Testis (tissue), 3 donors: ENCODE measurements around the gene GDF11. TPM values are rescaled to one million over a fixed set of nuclear protein-coding genes. Genes with fewer than 3 reads are reported as not detected.
A peak's percentile ranks its signal among the peaks of the same experiment; 100 is the strongest.

Source experiments
- DNase-seq: peaks from one replicate; pipeline ENCODE4 v3.0.0-alpha.2; 2019
- H3K27ac ChIP-seq, 2 donors: fragments of 200-600 bp; sonication (generic); one replicate each; pipeline ENCODE4 v1.5.1; 2019
- H3K27me3 ChIP-seq: fragments of 200-600 bp; sonication (generic); one replicate; pipeline ENCODE4 v1.5.1; 2019
- H3K36me3 ChIP-seq: fragments of 200-600 bp; sonication (generic); one replicate; pipeline ENCODE4 v1.5.1; 2017; ENCODE audit warnings: low read depth; ENCODE audit errors: missing control alignments
- H3K4me1 ChIP-seq: fragments of 200-600 bp; sonication (generic); one replicate; pipeline ENCODE4 v1.5.1; 2019
- H3K4me3 ChIP-seq, 2 donors: fragments of 200-600 bp; sonication (generic); one replicate each; pipeline ENCODE4 v1.5.1; 2017 to 2019
- H3K9me3 ChIP-seq: fragments of 200-600 bp; sonication (generic); one replicate; pipeline ENCODE4 v1.5.1; 2017
- POLR2A ChIP-seq: fragments of 450-650 bp; IDR thresholded peaks from one replicate; pipeline ENCODE4 v1.6.1; 2017; ENCODE audit warnings: antibody characterized with exemption, mild to moderate bottlenecking, moderate library complexity
- WGBS, 2 donors: methylation state at CpG; one replicate each; pipeline ENCODE4 v1.1.5; 2018; 5-methylcytosine and 5-hydroxymethylcytosine counted together
- intact Hi-C: fragments of 100-400 bp; cut with DNase I; formaldehyde crosslinking; loops from one replicate; pipeline ENCODE4 v1.15.1; 2023; ENCODE audit warnings: low total_unique reads
- polyA plus RNA-seq: library from polyadenylated mRNA; stranded (reverse); fragments of 350-450 nt; fragmentation: Illumina TruSeq; extraction: RNeasy Lipid Tissue Mini Kit (QIAGEN cat#74804); gene quantifications from one replicate; pipeline ENCODE4 v1.2.3, GENCODE V29; 2014; ENCODE audit warnings: low read depth, low replicate concordance; ENCODE audit not compliant: insufficient read depth
- total RNA-seq, 2 donors: library from RNA; depleted of rRNA; stranded (reverse); fragments of >200 nt; gene quantifications; one replicate each; pipeline ENCODE4 v1.2.3, GENCODE V29; 2016
- TF ChIP-seq, protein P1 (sequence below), 3 experiments: fragments of 450-650 bp in 2 of 3; fragments of 200-600 bp in 1 of 3; sonication (generic) in 1 of 3; IDR thresholded peaks; one replicate each; pipeline ENCODE4 v1.5.1; 2016 to 2019; ENCODE audit warnings: antibody characterized with exemption in 3 of 3, mild to moderate bottlenecking in 2 of 3, moderate library complexity in 1 of 3

GDF11 gene
- total and polyA plus RNA-seq, 3 donors from 2014 or later, result 3.0 to 3.3 (median 3.1) TPM

DNA sequence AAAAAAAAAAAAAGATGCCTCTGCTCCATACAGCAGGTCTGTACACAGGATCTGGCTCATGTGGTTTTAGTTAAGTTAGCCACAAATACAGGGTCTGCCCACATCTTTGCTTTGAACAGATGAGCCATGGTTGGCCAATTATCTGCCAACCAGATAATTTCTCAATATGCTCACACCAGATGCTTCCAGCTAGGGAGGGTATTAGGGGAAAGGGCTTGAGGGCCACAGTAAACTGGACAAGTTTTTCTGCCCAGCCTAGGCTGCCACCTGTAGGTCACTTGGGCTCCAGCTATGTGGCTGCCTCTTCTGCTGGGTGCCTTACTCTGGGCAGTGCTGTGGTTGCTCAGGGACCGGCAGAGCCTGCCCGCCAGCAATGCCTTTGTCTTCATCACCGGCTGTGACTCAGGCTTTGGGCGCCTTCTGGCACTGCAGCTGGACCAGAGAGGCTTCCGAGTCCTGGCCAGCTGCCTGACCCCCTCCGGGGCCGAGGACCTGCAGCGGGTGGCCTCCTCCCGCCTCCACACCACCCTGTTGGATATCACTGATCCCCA lies 22.0 kb upstream of the GDF11 start:
- peak; percentile 75 for DNase-seq
- intact Hi-C loops, result no loop called here
- WGBS, 2 donors, result 42 to 67% methylated on average over 3 to 9 of the region's 9 CpGs
- Histone ChIP-seq H3K4me3 (no peak overlapping the region), H3K27ac (peak overlapping the region in 1 of 2 donors; percentile 22), H3K9me3 (no peaks in the 10 kb centered on the region), H3K36me3 (no peaks in the 10 kb centered on the region), H3K4me1 (peaks cover 56% of the 10 kb centered on the region), H3K27me3 (no peaks in the 10 kb centered on the region)
- TF ChIP-seq, protein P1, sequence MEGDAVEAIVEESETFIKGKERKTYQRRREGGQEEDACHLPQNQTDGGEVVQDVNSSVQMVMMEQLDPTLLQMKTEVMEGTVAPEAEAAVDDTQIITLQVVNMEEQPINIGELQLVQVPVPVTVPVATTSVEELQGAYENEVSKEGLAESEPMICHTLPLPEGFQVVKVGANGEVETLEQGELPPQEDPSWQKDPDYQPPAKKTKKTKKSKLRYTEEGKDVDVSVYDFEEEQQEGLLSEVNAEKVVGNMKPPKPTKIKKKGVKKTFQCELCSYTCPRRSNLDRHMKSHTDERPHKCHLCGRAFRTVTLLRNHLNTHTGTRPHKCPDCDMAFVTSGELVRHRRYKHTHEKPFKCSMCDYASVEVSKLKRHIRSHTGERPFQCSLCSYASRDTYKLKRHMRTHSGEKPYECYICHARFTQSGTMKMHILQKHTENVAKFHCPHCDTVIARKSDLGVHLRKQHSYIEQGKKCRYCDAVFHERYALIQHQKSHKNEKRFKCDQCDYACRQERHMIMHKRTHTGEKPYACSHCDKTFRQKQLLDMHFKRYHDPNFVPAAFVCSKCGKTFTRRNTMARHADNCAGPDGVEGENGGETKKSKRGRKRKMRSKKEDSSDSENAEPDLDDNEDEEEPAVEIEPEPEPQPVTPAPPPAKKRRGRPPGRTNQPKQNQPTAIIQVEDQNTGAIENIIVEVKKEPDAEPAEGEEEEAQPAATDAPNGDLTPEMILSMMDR (IDR thresholded peaks at IDR 0.05), result peak; percentile 27 to 43 (median 36)
- no peak for TF ChIP-seq POLR2A

DNA sequence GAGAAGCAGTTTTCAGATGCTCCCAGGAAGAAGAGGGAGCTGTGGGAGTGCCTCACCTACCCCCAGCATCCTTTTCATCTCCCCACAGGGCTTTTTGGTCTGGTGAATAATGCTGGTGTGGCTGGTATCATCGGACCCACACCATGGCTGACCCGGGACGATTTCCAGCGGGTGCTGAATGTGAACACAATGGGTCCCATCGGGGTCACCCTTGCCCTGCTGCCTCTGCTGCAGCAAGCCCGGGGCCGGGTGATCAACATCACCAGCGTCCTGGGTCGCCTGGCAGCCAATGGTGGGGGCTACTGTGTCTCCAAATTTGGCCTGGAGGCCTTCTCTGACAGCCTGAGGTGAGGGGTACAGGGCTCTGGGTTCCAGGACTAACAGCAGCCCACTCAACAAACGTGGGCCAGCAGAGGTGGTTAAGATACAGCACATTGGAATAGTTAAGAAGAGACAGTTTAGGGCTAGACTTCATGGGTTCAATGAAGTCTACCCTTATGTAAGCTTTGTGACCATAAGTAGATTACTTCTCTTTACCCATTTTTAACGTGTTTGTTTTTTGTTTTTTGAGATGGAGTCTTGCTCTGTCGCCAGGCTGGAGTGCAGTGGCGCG lies 21.2 kb upstream of the GDF11 start:
- peaks cover 58% of the 10 kb centered on the region for H3K4me1 ChIP-seq
- intact Hi-C loops, result no loop called here
- no peaks in the 10 kb centered on the region for H3K9me3 ChIP-seq
- TF ChIP-seq, protein P1 (IDR thresholded peaks at IDR 0.05), result no peak
- TF ChIP-seq POLR2A, result no peak
- H3K27me3 ChIP-seq, result no peaks in the 10 kb centered on the region
- peak overlapping the region in 1 of 2 donors; percentile 22 for H3K27ac ChIP-seq
- no peak overlapping the region for H3K4me3 ChIP-seq
- 71 to 77% methylated on average over 5 to 14 of the region's 14 CpGs for WGBS, 2 donors
- no peaks in the 10 kb centered on the region for H3K36me3 ChIP-seq
- DNase-seq, result no peak

DNA sequence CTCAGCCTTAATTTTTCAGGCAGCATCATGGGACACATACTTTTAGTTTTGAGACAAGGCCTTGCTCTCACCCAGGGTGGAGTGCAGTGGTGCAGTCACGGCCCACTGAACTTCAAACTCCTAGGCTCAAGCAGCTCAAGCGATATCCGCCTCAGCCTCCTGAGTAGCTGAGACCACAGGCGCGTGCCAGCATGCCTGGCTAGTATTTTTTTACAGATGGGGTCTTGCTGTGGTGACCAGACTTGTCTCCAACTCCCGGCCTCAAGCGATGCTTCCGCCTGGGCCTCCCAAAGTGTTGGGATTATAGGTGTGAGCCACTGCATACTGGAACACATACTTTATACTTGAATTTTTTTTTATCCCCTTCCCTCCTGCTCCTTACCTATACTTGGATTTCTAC lies 20.0 kb upstream of the GDF11 start:
- Histone ChIP-seq H3K36me3 (no peaks in the 10 kb centered on the region), H3K27ac (no peak overlapping the region), H3K4me1 (peaks cover 58% of the 10 kb centered on the region), H3K4me3 (no peak overlapping the region), H3K27me3 (no peaks in the 10 kb centered on the region), H3K9me3 (no peaks in the 10 kb centered on the region)
- TF ChIP-seq, protein P1 (IDR thresholded peaks at IDR 0.05), result no peak
- TF ChIP-seq POLR2A, result no peak
- 95 to 98% methylated on average over 8 of the region's 8 CpGs for WGBS, 2 donors
- no peak for DNase-seq
- intact Hi-C loops, result no loop called here

DNA sequence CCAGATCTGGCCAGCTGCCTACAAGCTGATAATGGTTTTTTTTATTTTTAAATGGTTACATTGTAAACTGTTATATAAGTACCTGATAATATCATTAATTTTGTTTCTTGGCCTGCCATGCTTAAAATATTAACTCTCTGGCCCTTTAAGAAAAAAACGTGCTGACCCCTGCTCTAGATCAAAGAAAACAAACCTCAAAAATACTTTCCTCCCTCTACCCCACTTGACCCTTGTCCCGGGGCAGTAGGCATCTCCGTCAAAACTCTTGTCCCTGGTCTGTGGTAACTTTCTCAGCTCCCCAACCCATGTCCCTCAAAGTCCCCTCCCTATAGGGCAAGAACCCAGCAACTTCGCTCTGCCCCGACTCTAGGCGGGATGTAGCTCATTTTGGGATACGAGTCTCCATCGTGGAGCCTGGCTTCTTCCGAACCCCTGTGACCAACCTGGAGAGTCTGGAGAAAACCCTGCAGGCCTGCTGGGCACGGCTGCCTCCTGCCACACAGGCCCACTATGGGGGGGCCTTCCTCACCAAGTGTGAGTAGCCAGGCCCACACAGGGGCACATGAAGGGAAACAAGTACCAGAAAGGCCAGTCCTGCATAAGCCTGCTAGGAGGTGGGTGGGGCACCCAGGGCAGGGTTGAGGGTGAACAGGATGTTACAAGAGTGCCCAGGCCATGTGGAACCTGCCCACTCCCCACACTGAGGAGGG lies 19.3 kb upstream of the GDF11 start:
- DNase-seq, result no peak
- H3K27ac ChIP-seq, result peak overlapping the region in 1 of 2 donors; percentile 56
- peaks cover 51% of the 10 kb centered on the region for H3K4me1 ChIP-seq
- TF ChIP-seq, protein P1 (IDR thresholded peaks at IDR 0.05), result no peak
- no peak for TF ChIP-seq POLR2A
- H3K9me3 ChIP-seq, result no peaks in the 10 kb centered on the region
- WGBS, 2 donors, result 32 to 50% methylated on average over 6 to 10 of the region's 10 CpGs
- intact Hi-C loops, result no loop called here
- no peak overlapping the region for H3K4me3 ChIP-seq
- no peaks in the 10 kb centered on the region for H3K36me3 ChIP-seq
- H3K27me3 ChIP-seq, result no peaks in the 10 kb centered on the region
